DND-41 (cell line): ENCODE results near the gene CLEC10A.

Experiments
- CTCF ChIP-seq: IDR thresholded peaks from 2 replicates; pipeline ENCODE4 v1.5.1; 2012; ENCODE audit warnings: borderline replicate concordance, low read length, moderate library complexity, mild to moderate bottlenecking; ENCODE audit not compliant: poor library complexity, severe bottlenecking; ENCODE audit errors: extremely low read depth
- EZH2 ChIP-seq: IDR thresholded peaks from 3 replicates; pipeline ENCODE4 v1.6.1; 2012; ENCODE audit warnings: borderline replicate concordance, low read depth, mild to moderate bottlenecking, moderate library complexity, low read length, inconsistent platforms; ENCODE audit not compliant: severe bottlenecking

- TF ChIP-seq CTCF (no peak), EZH2 (no peak)
Measured at GRCh38 chr17:7072406-7072805, 7.6 kb downstream of the CLEC10A start.
